H1 (cell line): ENCODE data around the gene MSANTD3. TPM values are rescaled to one million over a fixed set of nuclear protein-coding genes. Genes with fewer than 3 reads are reported as not detected.

Experiments
- CTCF ChIA-PET: fragments of 300-600 bp; sonication (Branson Sonifier 250); formaldehyde crosslinking; loops from one replicate; lab custom pipeline; 2021; ENCODE audit not compliant: partially characterized antibody; lab: Charles Lee
- POLR2A ChIA-PET: fragments of 300-600 bp; sonication (Branson Sonifier 250); formaldehyde crosslinking; loops from one replicate; lab custom pipeline; 2021; ENCODE audit warnings: inconsistent platforms; ENCODE audit not compliant: partially characterized antibody; lab: Charles Lee
- DNase-seq, 2 experiments: peaks; one replicate each; pipeline versions ENCODE4 v3.0.0 to v3.0.0-alpha.2; 2010 to 2022; ENCODE audit warnings: low spot score in 2 of 2, low read depth in 1 of 2, mixed read lengths in 1 of 2
- FAIRE-seq: peaks from 2 replicates; lab custom pipeline; 2011; peaks lifted over from hg19 to GRCh38; lab: Jason Lieb, UNC
- H2AFZ ChIP-seq: 2 replicates; pipeline ENCODE4 v1.8.1; 2012; ENCODE audit warnings: low read length, inconsistent platforms
- H2AK5ac ChIP-seq: 2 replicates; pipeline ENCODE4 v1.6.1; 2013; ENCODE audit warnings: low read depth, low read length
- H2BK120ac ChIP-seq: replicated peaks from 2 replicates; pipeline ENCODE3; 2013; ENCODE audit warnings: low read depth, low read length, inconsistent platforms
- H2BK12ac ChIP-seq: 2 replicates; pipeline ENCODE4 v1.6.1; 2013; ENCODE audit warnings: low read depth, low read length
- H2BK15ac ChIP-seq: 2 replicates; pipeline ENCODE4 v1.6.1; 2013; ENCODE audit warnings: low read length
- H2BK20ac ChIP-seq: 2 replicates; pipeline ENCODE4 v1.6.1; 2013; ENCODE audit warnings: low read length
- H2BK5ac ChIP-seq: 2 replicates; pipeline ENCODE4 v1.6.1; 2013; ENCODE audit warnings: low read depth, low read length
- H3K14ac ChIP-seq: 2 replicates; pipeline ENCODE4 v1.6.1; 2013; ENCODE audit warnings: inconsistent platforms; ENCODE audit not compliant: insufficient read length
- H3K18ac ChIP-seq: 2 replicates; pipeline ENCODE4 v1.6.1; 2013; ENCODE audit warnings: low read length; ENCODE audit errors: extremely low read depth
- H3K23ac ChIP-seq: 2 replicates; pipeline ENCODE4 v1.6.1; 2013; ENCODE audit warnings: inconsistent platforms; ENCODE audit not compliant: insufficient read length
- H3K23me2 ChIP-seq: 2 replicates; pipeline ENCODE4 v1.6.1; 2013; ENCODE audit warnings: low read depth, low read length
- H3K27ac ChIP-seq: 2 replicates; pipeline ENCODE4 v1.6.1; 2011; ENCODE audit warnings: low read depth, low read length, inconsistent platforms
- H3K27me3 ChIP-seq, 4 experiments: replicated peaks in 1 of 4; 1 replicate in 1 of 4; 2 replicates in 3 of 4; pipeline versions ENCODE4 v1.6.1 to v1.8.1; 2011 to 2013; ENCODE audit warnings: low read length in 3 of 4, mild to moderate bottlenecking in 3 of 4, inconsistent platforms in 2 of 4, mixed read lengths in 2 of 4, moderate library complexity in 1 of 4; ENCODE audit not compliant: control insufficient read depth in 3 of 4, insufficient read depth in 3 of 4; ENCODE audit errors: extremely low read depth in 1 of 4
- H3K36me3 ChIP-seq, 4 experiments: 2 replicates each; pipeline versions ENCODE4 v1.6.1 to v1.8.1; 2011 to 2013; ENCODE audit warnings: mild to moderate bottlenecking in 4 of 4, low read length in 3 of 4, moderate library complexity in 2 of 4, control low read depth in 1 of 4, inconsistent platforms in 1 of 4; ENCODE audit not compliant: insufficient read depth in 4 of 4, control insufficient read depth in 2 of 4
- H3K4ac ChIP-seq: replicated peaks from 2 replicates; pipeline ENCODE3; 2013; ENCODE audit warnings: low read length, low read depth, mixed read lengths, inconsistent platforms; ENCODE audit not compliant: insufficient read length
- H3K4me1 ChIP-seq, 4 experiments: replicated peaks in 1 of 4; 1 replicate in 1 of 4; 2 replicates in 3 of 4; pipeline versions ENCODE4 v1.6.1 to v1.8.1; 2011 to 2013; ENCODE audit warnings: low read length in 3 of 4, inconsistent platforms in 2 of 4, mixed read lengths in 1 of 4; ENCODE audit not compliant: insufficient read depth in 4 of 4, control insufficient read depth in 3 of 4
- H3K4me2 ChIP-seq, 2 experiments: 2 replicates each; pipeline versions ENCODE4 v1.6.1 to v1.8.1; 2011 to 2013; ENCODE audit warnings: low read depth in 2 of 2, low read length in 2 of 2, control low read depth in 1 of 2, inconsistent platforms in 1 of 2, mild to moderate bottlenecking in 1 of 2; ENCODE audit not compliant: insufficient read depth in 1 of 2
- H3K4me3 ChIP-seq, 4 experiments: fragments of 200-600, 300-600 bp in 1 of 4; sonication (generic), shearing (Covaris generic), sonication (Bioruptor Twin) in 1 of 4; 2 replicates each; pipeline versions ENCODE4 v1.5.1 to v1.8.1; 2011 to 2016; ENCODE audit warnings: low read length in 4 of 4, low read depth in 3 of 4, control low read depth in 2 of 4, inconsistent platforms in 2 of 4, mild to moderate bottlenecking in 2 of 4, mixed read lengths in 1 of 4, moderate library complexity in 1 of 4; ENCODE audit not compliant: insufficient read depth in 2 of 4; ENCODE audit errors: extremely low read depth in 1 of 4
- H3K56ac ChIP-seq: replicated peaks from 2 replicates; pipeline ENCODE3; 2013; ENCODE audit warnings: low read depth, mild to moderate bottlenecking, mixed read lengths, low read length, inconsistent platforms; ENCODE audit not compliant: insufficient read length
- H3K79me1 ChIP-seq: 2 replicates; pipeline ENCODE4 v1.6.1; 2013; ENCODE audit warnings: low read depth, low read length, control low read depth
- H3K79me2 ChIP-seq, 2 experiments: 2 replicates each; pipeline versions ENCODE4 v1.6.1 to v1.8.1; 2012 to 2013; ENCODE audit warnings: low read length in 2 of 2, mild to moderate bottlenecking in 2 of 2, inconsistent platforms in 1 of 2; ENCODE audit not compliant: insufficient read depth in 2 of 2, control insufficient read depth in 1 of 2
- H3K9ac ChIP-seq, 4 experiments: replicated peaks in 1 of 4; 1 replicate in 1 of 4; 2 replicates in 3 of 4; pipeline versions ENCODE4 v1.6.1 to v1.8.1; 2011 to 2013; ENCODE audit warnings: low read depth in 3 of 4, low read length in 3 of 4, control low read depth in 2 of 4, mild to moderate bottlenecking in 2 of 4, moderate library complexity in 2 of 4, inconsistent platforms in 1 of 4; ENCODE audit errors: extremely low read depth in 1 of 4
- H3K9me3 ChIP-seq, 2 experiments: 2 replicates each; pipeline versions ENCODE4 v1.6.1 to v1.8.1; 2012 to 2013; ENCODE audit warnings: mild to moderate bottlenecking in 2 of 2, moderate library complexity in 2 of 2, control low read depth in 1 of 2, inconsistent platforms in 1 of 2, low read depth in 1 of 2, low read length in 1 of 2, mixed read lengths in 1 of 2; ENCODE audit not compliant: insufficient read depth in 2 of 2
- H4K20me1 ChIP-seq, 2 experiments: replicated peaks in 1 of 2; 2 replicates each; pipeline versions ENCODE3 to v1.8.1; 2011 to 2013; ENCODE audit warnings: inconsistent platforms in 2 of 2, low read length in 2 of 2, mild to moderate bottlenecking in 1 of 2; ENCODE audit not compliant: insufficient read depth in 2 of 2, control insufficient read depth in 1 of 2
- H4K5ac ChIP-seq: 2 replicates; pipeline ENCODE4 v1.6.1; 2013; ENCODE audit warnings: low read length, low read depth, mixed read lengths, inconsistent platforms; ENCODE audit not compliant: insufficient read length
- H4K8ac ChIP-seq: 2 replicates; pipeline ENCODE4 v1.8.0; 2013; ENCODE audit warnings: mild to moderate bottlenecking, moderate library complexity, low read length, inconsistent platforms; ENCODE audit not compliant: insufficient read depth; ENCODE audit errors: extremely low read depth
- H4K91ac ChIP-seq: replicated peaks from 2 replicates; pipeline ENCODE3; 2013; ENCODE audit warnings: low read length, mixed read lengths, inconsistent platforms; ENCODE audit not compliant: insufficient read length
- KDM1A ChIP-seq: fragments of 200-600, 300-600 bp; sonication (generic); IDR thresholded peaks from 2 replicates; pipeline ENCODE4 v1.7.1; 2016; ENCODE audit warnings: mild to moderate bottlenecking, low read length, borderline replicate concordance
- USF2 ChIP-seq: IDR thresholded peaks from 2 replicates; pipeline ENCODE4 v1.6.1; 2011; ENCODE audit warnings: low read length, improper control_type of control experiment
- WGBS, 2 experiments: shearing (Covaris generic) in 1 of 2; methylation state at CpG; one replicate each; pipeline versions ENCODE4 v1.1.6 to v1.1.7; 2013 to 2015; ENCODE audit warnings: low lambda C conversion rate in 2 of 2, mixed read lengths in 2 of 2, inconsistent platforms in 1 of 2, low coverage in 1 of 2, missing lambda C conversion rate in 1 of 2; ENCODE audit not compliant: insufficient replicate concordance in 2 of 2, insufficient coverage in 1 of 2, insufficient read length in 1 of 2; ENCODE audit errors: extremely low coverage in 1 of 2, missing lambda C conversion rate in 1 of 2; 5-methylcytosine and 5-hydroxymethylcytosine counted together
- polyA plus RNA-seq, 7 experiments: library from polyadenylated mRNA; depleted of rRNA in 3 of 7; stranded (reverse) in 5 of 7; unstranded in 2 of 7; fragments of >200 nt in 5 of 7; fragments of 200-250 nt in 2 of 7; gene quantifications; 1 replicate in 5 of 7; 2 replicates in 1 of 7; 4 replicates in 1 of 7; pipeline versions ENCODE4 v1.2.1 to v1.2.3, GENCODE V29; 2011 to 2013; ENCODE audit warnings: missing spikeins in 2 of 7, mixed read lengths in 2 of 7
- total RNA-seq: library from RNA; stranded (reverse); fragmentation: NEBNext Ultra II Directional; extraction: Animal tissue kit (Norgen Biotek cat#: 25700); gene quantifications from 2 replicates; pipeline ENCODE4 v1.2.1, GENCODE V29; 2021

MSANTD3 gene
- total and polyA plus RNA-seq, 2 of the 8 experiments (the other 6 are each of a cell fraction or from before 2014, with no cell fraction given), result 12.0 to 41.3 TPM

GRCh38 chr9:100472268-100472667 is 45.3 kb downstream of the MSANTD3 start:
- H3K27ac ChIP-seq, result no peak overlapping the region
- TF ChIP-seq USF2 (no peak), KDM1A (peak; percentile 61; the same call in 1 of the 2 replicates)
- TF ChIP-seq, all 59 proteins: peak for 1
- peak overlapping the region; percentile 92 for H4K91ac ChIP-seq
- peaks cover 12% of the 10 kb centered on the region; the same call in 1 of the 2 replicates for H3K23me2 ChIP-seq
- H2BK20ac ChIP-seq, result peak overlapping the region; percentile 28; the same call in 1 of the 2 replicates
- peaks cover 5 to 10% of the 10 kb centered on the region in 2 experiments for H4K20me1 ChIP-seq
- peaks cover 0 to 14% (median 6%) of the 10 kb centered on the region in 4 experiments; a peak in 5 of 7 replicates for H3K4me1 ChIP-seq
- H3K4me3 ChIP-seq, result peak overlapping the region; percentile 28 to 98 (median 83); a peak in 5 of 8 replicates
- H3K27me3 ChIP-seq, result no peaks in the 10 kb centered on the region
- CTCF ChIA-PET, result interaction anchor here (1.0 to 1.5 kb wide), 6 partner anchors 9 to 124 kb away, joined by 3 to 7 read pairs (median 3); partner anchors contain the start of gene MSANTD3
- H3K79me1 ChIP-seq, result peaks cover 7% of the 10 kb centered on the region
- no peak overlapping the region for H3K23ac ChIP-seq
- H3K14ac ChIP-seq, result no peak overlapping the region
- peak overlapping the region; percentile 85 for H2BK12ac ChIP-seq
- no peak overlapping the region for H4K5ac ChIP-seq
- DNase-seq (no peak), FAIRE-seq (no peak)
- peak overlapping the region in 3 of 4 experiments; percentile 29 to 58 (median 52); a peak in 4 of 7 replicates for H3K9ac ChIP-seq
- POLR2A ChIA-PET, result interaction anchor here (0.8 to 1.4 kb wide), 8 partner anchors 18 to 119 kb away, joined by 3 to 4 read pairs (median 3); partner anchors contain the start of genes CAVIN4 and MSANTD3
- no peak overlapping the region for H3K4ac ChIP-seq
- peak overlapping the region; percentile 67; the same call in 1 of the 2 replicates for H2AFZ ChIP-seq
- no peaks in the 10 kb centered on the region for H3K9me3 ChIP-seq
- peaks cover 27 to 48% of the 10 kb centered on the region in 2 experiments for H3K79me2 ChIP-seq
- peaks cover 0 to 3% (median 0%) of the 10 kb centered on the region in 4 experiments; a peak in 1 of 8 replicates for H3K36me3 ChIP-seq
- peak overlapping the region; percentile 88; the same call in 1 of the 2 replicates for H2BK5ac ChIP-seq
- H3K4me2 ChIP-seq, result peak overlapping the region; percentile 70 to 72
- 66% methylated on average over 3 of the region's 3 CpGs; no CpG with 5 or more reads in 1 of the 2 experiments for WGBS, 2 experiments
- no peak overlapping the region for H2AK5ac ChIP-seq
- no peak overlapping the region for H3K56ac ChIP-seq
- peak overlapping the region; percentile 46; the same call in 1 of the 2 replicates for H2BK15ac ChIP-seq
- peak overlapping the region; percentile 63 for H2BK120ac ChIP-seq
- H4K8ac ChIP-seq, result no peak overlapping the region
- H3K18ac ChIP-seq, result peak overlapping the region; percentile 52; the same call in 1 of the 2 replicates
